ENCODE results near the gene RCSD1.

Gene RCSD1

DNA sequence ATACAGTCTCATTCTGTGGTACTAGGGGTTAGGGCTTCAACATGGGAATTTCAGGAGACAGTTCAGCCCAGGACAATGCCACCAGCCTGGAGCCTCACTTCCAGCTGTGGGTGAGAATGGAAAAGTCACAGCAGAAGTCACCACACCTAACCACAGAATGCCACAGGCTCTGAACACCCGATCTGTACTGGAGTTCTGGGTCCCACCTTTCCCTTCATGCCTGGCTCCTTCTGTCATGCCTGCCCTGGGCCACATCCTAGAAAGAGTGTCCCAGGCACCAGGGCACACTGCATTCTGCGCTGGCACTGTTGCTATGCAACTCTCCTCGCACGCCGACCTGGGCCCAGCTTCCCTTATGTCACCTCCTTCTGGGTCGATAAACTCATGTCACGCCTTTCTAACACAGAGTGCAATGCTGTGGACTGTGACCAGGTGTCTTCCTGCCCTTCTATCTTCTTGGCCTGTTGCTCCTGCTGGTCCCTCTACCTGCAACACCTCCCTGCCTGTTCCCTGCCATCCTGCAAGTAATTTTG lies 21.2 kb downstream of the RCSD1 start:
- Histone ChIP-seq H3K9ac (ENCODE audit: low read depth, low read length, poor library complexity, severe bottlenecking) (peak overlapping the region; percentile 74), H3F3A (ENCODE audit: low read depth) (peaks cover 10% of the 10 kb centered on the region; the same call in 1 of the 2 replicates), H3K36me3 (ENCODE audit: insufficient read depth, low read length) (no peaks in the 10 kb centered on the region), H3K9me2 (replicated peaks; ENCODE audit: low read depth, low read length) (no peaks in the 10 kb centered on the region), H3K4me2 (ENCODE audit: low read depth, low read length, poor library complexity, severe bottlenecking) (peak overlapping the region; percentile 71), H3K9me3 (ENCODE audit: insufficient read depth, low read depth, low read length) (no peaks in the 10 kb centered on the region), H3K79me2 (ENCODE audit: insufficient read depth, low read length) (peaks cover 73% of the 10 kb centered on the region), H2AFZ (ENCODE audit: low read length) (no peak overlapping the region), H3K4me1 (ENCODE audit: insufficient read depth, low read length, poor library complexity, severe bottlenecking) (peaks cover 78% of the 10 kb centered on the region), H4K20me1 (ENCODE audit: insufficient read depth, low read length, poor library complexity, severe bottlenecking) (peaks cover 18% of the 10 kb centered on the region), H3K4me3 (ENCODE audit: low read length, poor library complexity, severe bottlenecking) (peak overlapping the region; percentile 54), H3K27me3 (ENCODE audit: insufficient read depth, low read length, poor library complexity, severe bottlenecking) (no peaks in the 10 kb centered on the region)
- no peak for TF ChIP-seq EZH2phosphoT487 (IDR thresholded peaks at IDR 0.05; ENCODE audit: borderline replicate concordance)

DNA sequence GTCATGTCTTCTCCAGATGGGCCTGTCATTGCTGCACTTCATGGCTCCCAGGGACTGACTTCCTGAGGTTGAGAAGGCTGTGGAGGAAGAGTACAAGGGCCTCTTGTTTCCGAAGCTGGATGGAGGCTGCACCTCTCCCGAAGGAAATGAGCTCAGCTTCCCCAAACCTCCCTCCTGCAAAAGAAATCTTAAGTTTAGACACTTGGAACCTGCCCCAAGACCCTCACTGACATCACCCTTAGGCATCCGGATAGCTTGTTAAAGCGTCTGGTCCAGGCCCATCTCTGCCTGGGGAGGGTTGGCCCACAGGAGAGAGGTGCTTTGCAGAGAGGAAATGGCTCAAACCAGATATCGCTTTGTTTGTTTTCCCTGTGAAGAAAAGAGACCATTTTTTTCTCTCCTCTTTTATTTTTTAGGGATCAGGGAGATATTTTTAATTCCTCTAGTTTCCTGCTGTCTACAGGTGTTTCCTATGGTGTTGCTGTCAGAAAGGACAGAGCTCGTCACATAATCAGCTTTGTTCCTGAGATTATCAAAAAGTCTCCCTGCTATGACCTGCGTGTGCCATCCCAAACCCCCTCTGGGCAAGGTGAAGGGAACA lies 25.0 kb downstream of the RCSD1 start:
- 0 out of 2 replicates have a peak, but pooled peaks cover 7% of the 10 kb centered on the region for H3F3A ChIP-seq (ENCODE audit: low read depth)
- H3K9me3 ChIP-seq (ENCODE audit: insufficient read depth, low read depth, low read length), result no peaks in the 10 kb centered on the region
- TF ChIP-seq, protein P1, sequence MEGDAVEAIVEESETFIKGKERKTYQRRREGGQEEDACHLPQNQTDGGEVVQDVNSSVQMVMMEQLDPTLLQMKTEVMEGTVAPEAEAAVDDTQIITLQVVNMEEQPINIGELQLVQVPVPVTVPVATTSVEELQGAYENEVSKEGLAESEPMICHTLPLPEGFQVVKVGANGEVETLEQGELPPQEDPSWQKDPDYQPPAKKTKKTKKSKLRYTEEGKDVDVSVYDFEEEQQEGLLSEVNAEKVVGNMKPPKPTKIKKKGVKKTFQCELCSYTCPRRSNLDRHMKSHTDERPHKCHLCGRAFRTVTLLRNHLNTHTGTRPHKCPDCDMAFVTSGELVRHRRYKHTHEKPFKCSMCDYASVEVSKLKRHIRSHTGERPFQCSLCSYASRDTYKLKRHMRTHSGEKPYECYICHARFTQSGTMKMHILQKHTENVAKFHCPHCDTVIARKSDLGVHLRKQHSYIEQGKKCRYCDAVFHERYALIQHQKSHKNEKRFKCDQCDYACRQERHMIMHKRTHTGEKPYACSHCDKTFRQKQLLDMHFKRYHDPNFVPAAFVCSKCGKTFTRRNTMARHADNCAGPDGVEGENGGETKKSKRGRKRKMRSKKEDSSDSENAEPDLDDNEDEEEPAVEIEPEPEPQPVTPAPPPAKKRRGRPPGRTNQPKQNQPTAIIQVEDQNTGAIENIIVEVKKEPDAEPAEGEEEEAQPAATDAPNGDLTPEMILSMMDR (conservative IDR thresholded peaks at IDR 0.05; ENCODE audit: low read length), result no peak
- no peak for TF ChIP-seq EZH2phosphoT487 (IDR thresholded peaks at IDR 0.05; ENCODE audit: borderline replicate concordance)
- H3K79me2 ChIP-seq (ENCODE audit: insufficient read depth, low read length), result peaks cover 72% of the 10 kb centered on the region
- peak overlapping the region; percentile 9 for H3K9ac ChIP-seq (ENCODE audit: low read depth, low read length, poor library complexity, severe bottlenecking)
- H3K9me2 ChIP-seq (replicated peaks; ENCODE audit: low read depth, low read length), result no peaks in the 10 kb centered on the region
- no peaks in the 10 kb centered on the region for H3K27me3 ChIP-seq (ENCODE audit: insufficient read depth, low read length, poor library complexity, severe bottlenecking)
- H3K4me1 ChIP-seq (ENCODE audit: insufficient read depth, low read length, poor library complexity, severe bottlenecking), result peaks cover 78% of the 10 kb centered on the region
- no peak overlapping the region for H3K4me3 ChIP-seq (ENCODE audit: low read length, poor library complexity, severe bottlenecking)
- no peaks in the 10 kb centered on the region for H3K36me3 ChIP-seq (ENCODE audit: insufficient read depth, low read length)
- H4K20me1 ChIP-seq (ENCODE audit: insufficient read depth, low read length, poor library complexity, severe bottlenecking), result peaks cover 34% of the 10 kb centered on the region
- no peak overlapping the region for H2AFZ ChIP-seq (ENCODE audit: low read length)
- H3K4me2 ChIP-seq (ENCODE audit: low read depth, low read length, poor library complexity, severe bottlenecking), result peak overlapping the region; percentile 29

DNA sequence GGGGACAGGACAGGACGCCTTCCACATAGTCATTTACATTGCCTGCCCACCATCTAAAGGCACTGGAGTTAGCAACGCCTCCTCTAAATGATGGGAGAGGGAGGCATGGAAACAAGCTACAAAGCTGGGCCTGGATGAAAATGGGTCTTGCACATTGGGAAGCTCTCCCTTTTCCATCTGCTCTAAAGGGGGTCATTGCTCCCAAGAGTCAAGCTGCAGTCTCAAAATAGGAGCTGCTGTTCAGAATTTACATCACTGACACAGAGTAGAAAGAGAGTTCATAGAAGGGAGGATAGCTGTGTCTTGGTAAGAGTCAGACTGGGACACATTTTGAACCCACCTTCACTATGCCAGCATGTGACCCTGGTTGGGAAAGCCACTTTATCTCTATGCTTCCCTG lies 26.6 kb downstream of the RCSD1 start:
- Histone ChIP-seq H4K20me1 (ENCODE audit: insufficient read depth, low read length, poor library complexity, severe bottlenecking) (peaks cover 46% of the 10 kb centered on the region), H3K4me1 (ENCODE audit: insufficient read depth, low read length, poor library complexity, severe bottlenecking) (peaks cover 77% of the 10 kb centered on the region), H3K79me2 (ENCODE audit: insufficient read depth, low read length) (peaks cover 78% of the 10 kb centered on the region), H3K9ac (ENCODE audit: low read depth, low read length, poor library complexity, severe bottlenecking) (no peak overlapping the region), H3K4me2 (ENCODE audit: low read depth, low read length, poor library complexity, severe bottlenecking) (no peak overlapping the region), H3K36me3 (ENCODE audit: insufficient read depth, low read length) (no peaks in the 10 kb centered on the region), H3K27me3 (ENCODE audit: insufficient read depth, low read length, poor library complexity, severe bottlenecking) (no peaks in the 10 kb centered on the region), H3F3A (ENCODE audit: low read depth) (no peaks in the 10 kb centered on the region), H2AFZ (ENCODE audit: low read length) (no peak overlapping the region), H3K4me3 (ENCODE audit: low read length, poor library complexity, severe bottlenecking) (no peak overlapping the region), H3K9me2 (replicated peaks; ENCODE audit: low read depth, low read length) (no peaks in the 10 kb centered on the region), H3K9me3 (ENCODE audit: insufficient read depth, low read depth, low read length) (no peaks in the 10 kb centered on the region)
- no peak for TF ChIP-seq EZH2phosphoT487 (IDR thresholded peaks at IDR 0.05; ENCODE audit: borderline replicate concordance)
- TF ChIP-seq, protein P1 (conservative IDR thresholded peaks at IDR 0.05; ENCODE audit: low read length), result no peak
